Spleen (tissue), 7 donors: ENCODE results near the gene STAT6.

ENCODE experiments used
- POLR2A ChIP-seq, 3 donors: fragments of 450-650 bp; IDR thresholded peaks; one replicate each; pipeline ENCODE4 v1.5.1; 2017; ENCODE audit warnings: antibody characterized with exemption in 3 of 3, mild to moderate bottlenecking in 1 of 3
- TF ChIP-seq, protein P1 (sequence below), 11 experiments: fragments of 200-600 bp in 7 of 11; fragments of 450-650 bp in 4 of 11; sonication (generic) in 4 of 11; IDR thresholded peaks in 8 of 11; conservative IDR thresholded peaks in 3 of 11; 1 replicate in 7 of 11; 2 replicates in 4 of 11; pipeline versions ENCODE4 v1.4.0 to v1.8.0; 2016 to 2021; ENCODE audit warnings: antibody characterized with exemption in 11 of 11, inconsistent platforms in 4 of 11, mild to moderate bottlenecking in 1 of 11
- donor health status: DM: no; HTN: no; CAD: no; lungs with moderate emphysema.
- donor health status: DM: no; HTN: no; CAD: no.
- donor health status: DM: no; HTN: no; CAD: no.

DNA sequence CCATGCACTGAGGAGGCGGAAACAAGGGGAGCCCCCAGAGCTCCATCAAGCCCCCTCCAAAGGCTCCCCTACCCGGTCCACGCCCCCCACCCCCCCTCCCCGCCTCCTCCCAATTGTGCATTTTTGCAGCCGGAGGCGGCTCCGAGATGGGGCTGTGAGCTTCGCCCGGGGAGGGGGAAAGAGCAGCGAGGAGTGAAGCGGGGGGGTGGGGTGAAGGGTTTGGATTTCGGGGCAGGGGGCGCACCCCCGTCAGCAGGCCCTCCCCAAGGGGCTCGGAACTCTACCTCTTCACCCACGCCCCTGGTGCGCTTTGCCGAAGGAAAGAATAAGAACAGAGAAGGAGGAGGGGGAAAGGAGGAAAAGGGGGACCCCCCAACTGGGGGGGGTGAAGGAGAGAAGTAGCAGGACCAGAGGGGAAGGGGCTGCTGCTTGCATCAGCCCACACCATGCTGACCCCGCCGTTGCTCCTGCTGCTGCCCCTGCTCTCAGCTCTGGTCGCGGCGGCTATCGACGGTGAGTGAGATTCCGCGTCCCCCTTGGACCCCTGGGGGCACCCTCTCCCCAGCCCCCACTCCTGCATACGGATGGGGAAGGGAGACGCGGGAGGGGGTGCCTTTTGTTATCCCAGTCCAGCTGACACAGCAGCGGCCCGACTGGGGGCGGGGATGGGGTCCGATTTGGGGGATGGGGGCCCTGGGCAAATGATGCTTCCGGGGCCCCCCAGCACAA is 17.5 kb upstream of the STAT6 start:
- TF ChIP-seq POLR2A (IDR thresholded peaks at IDR 0.05), result no peak
- TF ChIP-seq, protein P1, sequence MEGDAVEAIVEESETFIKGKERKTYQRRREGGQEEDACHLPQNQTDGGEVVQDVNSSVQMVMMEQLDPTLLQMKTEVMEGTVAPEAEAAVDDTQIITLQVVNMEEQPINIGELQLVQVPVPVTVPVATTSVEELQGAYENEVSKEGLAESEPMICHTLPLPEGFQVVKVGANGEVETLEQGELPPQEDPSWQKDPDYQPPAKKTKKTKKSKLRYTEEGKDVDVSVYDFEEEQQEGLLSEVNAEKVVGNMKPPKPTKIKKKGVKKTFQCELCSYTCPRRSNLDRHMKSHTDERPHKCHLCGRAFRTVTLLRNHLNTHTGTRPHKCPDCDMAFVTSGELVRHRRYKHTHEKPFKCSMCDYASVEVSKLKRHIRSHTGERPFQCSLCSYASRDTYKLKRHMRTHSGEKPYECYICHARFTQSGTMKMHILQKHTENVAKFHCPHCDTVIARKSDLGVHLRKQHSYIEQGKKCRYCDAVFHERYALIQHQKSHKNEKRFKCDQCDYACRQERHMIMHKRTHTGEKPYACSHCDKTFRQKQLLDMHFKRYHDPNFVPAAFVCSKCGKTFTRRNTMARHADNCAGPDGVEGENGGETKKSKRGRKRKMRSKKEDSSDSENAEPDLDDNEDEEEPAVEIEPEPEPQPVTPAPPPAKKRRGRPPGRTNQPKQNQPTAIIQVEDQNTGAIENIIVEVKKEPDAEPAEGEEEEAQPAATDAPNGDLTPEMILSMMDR (IDR thresholded peaks at IDR 0.05 in 8 of 11, conservative IDR thresholded peaks at IDR 0.05 in 3 of 11), result no peak
